Mesodermal cell (in vitro differentiated cells): ENCODE data around the gene CTSA.

Experiments
- H3K27ac ChIP-seq: 2 replicates; pipeline ENCODE4 v1.7.0; 2013; ENCODE audit warnings: mild to moderate bottlenecking, low read depth, low read length, moderate library complexity; ENCODE audit not compliant: severe bottlenecking
- H3K36me3 ChIP-seq: 2 replicates; pipeline ENCODE4 v1.7.1; 2013; ENCODE audit warnings: mild to moderate bottlenecking, low read length, moderate library complexity; ENCODE audit not compliant: control insufficient read depth, insufficient read depth
- H3K4me1 ChIP-seq: one replicate; pipeline ENCODE4 v1.7.1; 2013; ENCODE audit warnings: mild to moderate bottlenecking, low read length; ENCODE audit not compliant: insufficient read depth, control insufficient read depth, poor library complexity, severe bottlenecking
- H3K4me3 ChIP-seq: 2 replicates; pipeline ENCODE4 v1.7.0; 2013; ENCODE audit warnings: low read length, control low read depth, mild to moderate bottlenecking; ENCODE audit not compliant: insufficient read depth, poor library complexity, severe bottlenecking; ENCODE audit errors: extremely low read depth
- H3K9me3 ChIP-seq: 2 replicates; pipeline ENCODE4 v1.7.1; 2013; ENCODE audit warnings: mild to moderate bottlenecking, low read length, moderate library complexity; ENCODE audit not compliant: control insufficient read depth
- WGBS, 2 experiments: methylation state at CpG; one replicate each; pipeline ENCODE4 v1.1.5; 2013; ENCODE audit warnings: missing lambda C conversion rate in 2 of 2; ENCODE audit not compliant: insufficient coverage in 2 of 2; 5-methylcytosine and 5-hydroxymethylcytosine counted together

The CTSA gene

GRCh38 chr20:45886590-45887345 lies 4.4 kb upstream of the CTSA start:
- peaks cover 36% of the 10 kb centered on the region for H3K36me3 ChIP-seq
- WGBS, 2 experiments, result 92 to 95% methylated on average over 15 of the region's 19 CpGs

GRCh38 chr20:45887346-45887715 lies 3.8 kb upstream of the CTSA start, which contains the start of gene SPATA25:
Gene SPATA25 (minus strand): TSS chr20:45887622. CDS start chr20:45887590, 32 bp downstream.
- Histone ChIP-seq H3K4me1 (no peaks in the 10 kb centered on the region), H3K27ac (no peak within 1 kb of the TSS), H3K36me3 (peaks cover 31% of the 10 kb centered on the region), H3K4me3 (no peak within 1 kb of the TSS), H3K9me3 (no peaks in the 10 kb centered on the region)
- 100% methylated on average over 3 of the region's 8 CpGs; no CpG with 5 or more reads in 1 of the 2 experiments for WGBS, 2 experiments

More at GRCh38 chr20:45886590-45887345, 4.4 kb upstream of the CTSA start:
- Histone ChIP-seq H3K4me1 (no peaks in the 10 kb centered on the region), H3K4me3 (no peak overlapping the region), H3K27ac (no peak overlapping the region), H3K9me3 (no peaks in the 10 kb centered on the region)

GRCh38 chr20:45888681-45889080 lies 2.5 kb upstream of the CTSA start:
- Histone ChIP-seq H3K36me3 (peaks cover 25% of the 10 kb centered on the region), H3K4me3 (no peak overlapping the region), H3K9me3 (no peaks in the 10 kb centered on the region), H3K27ac (no peak overlapping the region), H3K4me1 (no peaks in the 10 kb centered on the region)
- 87 to 100% methylated on average over 3 of the region's 3 CpGs for WGBS, 2 experiments

GRCh38 chr20:45890077-45890984 lies 804 bp upstream of the CTSA start:
- H3K36me3 ChIP-seq, result peaks cover 26% of the 10 kb centered on the region
- peak overlapping the region; percentile 53 for H3K27ac ChIP-seq

GRCh38 chr20:45892049-45892825 lies 1.1 kb downstream of the CTSA start:
- no peak overlapping the region for H3K27ac ChIP-seq
- WGBS, 2 experiments, result 83 to 87% methylated on average over 8 of the region's 9 CpGs

More at GRCh38 chr20:45890077-45890984, 804 bp upstream of the CTSA start:
- WGBS, 2 experiments, result 3 to 4% methylated on average over 73 to 79 of the region's 79 CpGs
- Histone ChIP-seq H3K4me3 (peak overlapping the region; percentile 66), H3K4me1 (no peaks in the 10 kb centered on the region), H3K9me3 (no peaks in the 10 kb centered on the region)

GRCh38 chr20:45892828-45893500 lies 1.8 kb downstream of the CTSA start:
- Histone ChIP-seq H3K36me3 (peaks cover 31% of the 10 kb centered on the region), H3K4me1 (no peaks in the 10 kb centered on the region), H3K4me3 (no peak overlapping the region), H3K9me3 (no peaks in the 10 kb centered on the region), H3K27ac (no peak overlapping the region)
- 100% methylated on average over 2 of the region's 4 CpGs for WGBS, 2 experiments

More at GRCh38 chr20:45892049-45892825, 1.1 kb downstream of the CTSA start:
- H3K4me3 ChIP-seq, result peak overlapping the region; percentile 66
- H3K36me3 ChIP-seq, result peaks cover 24% of the 10 kb centered on the region
- no peaks in the 10 kb centered on the region for H3K4me1 ChIP-seq
- no peaks in the 10 kb centered on the region for H3K9me3 ChIP-seq

- 87 to 93% methylated on average over 2 to 3 of the region's 4 CpGs for WGBS, 2 experiments
- H3K9me3 ChIP-seq, result no peaks in the 10 kb centered on the region
Measured at GRCh38 chr20:45893831-45894230, 2.7 kb downstream of the CTSA start.

GRCh38 chr20:45894797-45895196 lies 3.7 kb downstream of the CTSA start:
- 97 to 100% methylated on average over 2 to 5 of the region's 12 CpGs for WGBS, 2 experiments
- H3K36me3 ChIP-seq, result peaks cover 41% of the 10 kb centered on the region

More at GRCh38 chr20:45893831-45894230, 2.7 kb downstream of the CTSA start:
- H3K4me3 ChIP-seq, result no peak overlapping the region
- no peak overlapping the region for H3K27ac ChIP-seq
- peaks cover 35% of the 10 kb centered on the region for H3K36me3 ChIP-seq
- no peaks in the 10 kb centered on the region for H3K4me1 ChIP-seq

GRCh38 chr20:45896641-45897161 lies 5.6 kb downstream of the CTSA start:
- Histone ChIP-seq H3K27ac (no peak overlapping the region), H3K4me3 (no peak overlapping the region), H3K4me1 (no peaks in the 10 kb centered on the region), H3K9me3 (no peaks in the 10 kb centered on the region), H3K36me3 (peaks cover 54% of the 10 kb centered on the region)
- 95% methylated on average over 14 of the region's 14 CpGs for WGBS, 2 experiments

More at GRCh38 chr20:45894797-45895196, 3.7 kb downstream of the CTSA start:
- H3K4me3 ChIP-seq, result no peak overlapping the region
- H3K27ac ChIP-seq, result no peak overlapping the region
- no peaks in the 10 kb centered on the region for H3K9me3 ChIP-seq
- H3K4me1 ChIP-seq, result no peaks in the 10 kb centered on the region
